ENCODE data around the gene NPPA. TPM values are rescaled to one million over a fixed set of nuclear protein-coding genes. Genes with fewer than 3 reads are reported as not detected.

Gene NPPA
- total RNA-seq, 1 experiment from 2014 or later, result not detected

DNA sequence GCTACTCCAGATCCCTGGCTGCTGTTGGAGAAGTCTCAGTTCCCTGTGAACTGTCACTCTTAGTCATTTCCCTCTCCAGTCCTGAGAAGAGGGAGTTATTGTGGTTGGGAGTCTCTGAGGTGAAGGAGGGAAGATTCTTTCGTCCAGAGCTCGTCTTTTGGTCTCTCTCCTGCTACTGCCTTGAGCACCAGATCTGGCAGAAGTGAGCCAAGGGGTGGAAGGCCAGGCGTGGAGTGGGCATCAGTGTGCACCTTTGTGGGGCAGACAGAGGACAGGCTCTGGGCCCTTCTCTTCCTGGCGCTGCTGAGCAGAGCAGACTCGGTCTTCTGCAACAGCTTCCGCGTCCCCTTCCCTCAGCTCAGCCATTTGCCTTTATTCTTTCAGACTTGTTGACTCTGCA is 22.5 kb downstream of the NPPA start:
- Histone ChIP-seq H4K20me1 (ENCODE audit: insufficient read depth) (no peaks in the 10 kb centered on the region), H3F3A (ENCODE audit: insufficient read depth, low read depth) (peaks cover 24% of the 10 kb centered on the region), H2AFZ (no peak overlapping the region), H3K36me3 (ENCODE audit: low read depth) (peaks cover 4% of the 10 kb centered on the region; the same call in 1 of the 2 replicates), H3K27me3 (ENCODE audit: insufficient read depth, low read depth) (no peaks in the 10 kb centered on the region), H3K27ac (no peak overlapping the region), H3K4me1 (replicated peaks; ENCODE audit: insufficient read depth) (peaks cover 21% of the 10 kb centered on the region), H3K9me2 (ENCODE audit: insufficient read depth) (no peaks in the 10 kb centered on the region), H3K4me2 (no peak overlapping the region), H3K9me3 (ENCODE audit: insufficient read depth, low read depth) (no peaks in the 10 kb centered on the region), H3K4me3 (no peak overlapping the region), H3K79me2 (ENCODE audit: low read depth) (no peaks in the 10 kb centered on the region)
- CTCF ChIA-PET, result no interaction called here
- no TSS peak for BruUV-seq (replicated peaks)
- intact Hi-C loops (cut with micrococcal nuclease; ENCODE audit: unreplicated experiment), result no loop called here
- no peak for DNase-seq
- TF ChIP-seq, protein P1, sequence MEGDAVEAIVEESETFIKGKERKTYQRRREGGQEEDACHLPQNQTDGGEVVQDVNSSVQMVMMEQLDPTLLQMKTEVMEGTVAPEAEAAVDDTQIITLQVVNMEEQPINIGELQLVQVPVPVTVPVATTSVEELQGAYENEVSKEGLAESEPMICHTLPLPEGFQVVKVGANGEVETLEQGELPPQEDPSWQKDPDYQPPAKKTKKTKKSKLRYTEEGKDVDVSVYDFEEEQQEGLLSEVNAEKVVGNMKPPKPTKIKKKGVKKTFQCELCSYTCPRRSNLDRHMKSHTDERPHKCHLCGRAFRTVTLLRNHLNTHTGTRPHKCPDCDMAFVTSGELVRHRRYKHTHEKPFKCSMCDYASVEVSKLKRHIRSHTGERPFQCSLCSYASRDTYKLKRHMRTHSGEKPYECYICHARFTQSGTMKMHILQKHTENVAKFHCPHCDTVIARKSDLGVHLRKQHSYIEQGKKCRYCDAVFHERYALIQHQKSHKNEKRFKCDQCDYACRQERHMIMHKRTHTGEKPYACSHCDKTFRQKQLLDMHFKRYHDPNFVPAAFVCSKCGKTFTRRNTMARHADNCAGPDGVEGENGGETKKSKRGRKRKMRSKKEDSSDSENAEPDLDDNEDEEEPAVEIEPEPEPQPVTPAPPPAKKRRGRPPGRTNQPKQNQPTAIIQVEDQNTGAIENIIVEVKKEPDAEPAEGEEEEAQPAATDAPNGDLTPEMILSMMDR (conservative IDR thresholded peaks at IDR 0.05), result no peak
- no peak for TF ChIP-seq EZH2 (IDR thresholded peaks at IDR 0.05; ENCODE audit: low read depth)
- POLR2A ChIA-PET (ENCODE audit: unreplicated experiment), result interaction anchor here (0.5 kb wide), 1 partner anchor 89 kb away, joined by 3 read pairs; the partner anchor contains the start of gene AGTRAP

DNA sequence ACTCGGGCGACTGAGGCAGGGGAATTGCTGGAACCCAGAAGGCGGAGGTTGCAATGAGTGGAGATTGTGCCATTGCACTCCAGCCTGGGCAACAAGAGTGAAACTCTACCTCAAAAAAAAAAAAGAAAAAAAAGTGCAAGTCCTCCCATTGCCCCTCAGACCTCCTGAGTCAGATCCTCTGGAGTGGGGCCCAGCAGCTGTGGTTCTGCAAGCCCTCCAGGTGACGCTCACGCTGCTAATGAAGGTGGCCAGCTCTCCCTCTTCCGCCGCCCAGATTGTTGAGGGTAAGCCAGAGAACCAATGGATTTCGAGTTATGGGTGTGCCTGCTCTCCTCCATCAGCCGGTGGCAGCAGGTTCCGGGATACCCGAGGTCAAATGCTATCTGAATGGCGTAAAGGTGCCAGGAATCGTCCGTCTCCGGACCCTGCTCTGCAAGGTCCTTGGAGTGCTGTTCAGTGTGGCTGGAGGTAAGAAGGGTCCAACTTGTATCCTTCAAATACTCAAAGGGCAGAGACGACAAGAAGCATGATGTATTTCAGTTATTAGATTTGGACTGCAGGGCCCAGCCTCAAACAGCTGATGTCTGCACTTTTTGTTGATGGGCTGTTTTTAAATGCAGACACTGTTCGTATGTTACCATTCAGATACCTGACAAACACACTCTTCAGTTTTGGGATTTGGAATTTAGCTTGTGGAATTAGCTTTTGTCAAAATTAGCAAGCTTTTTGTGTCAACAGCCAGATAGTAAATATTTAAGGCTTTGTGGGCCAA is 24.0 kb downstream of the NPPA start:
- no peak overlapping the region for H3K4me2 ChIP-seq
- H3K4me1 ChIP-seq (replicated peaks; ENCODE audit: insufficient read depth), result peaks cover 21% of the 10 kb centered on the region
- no peak for DNase-seq
- no peak for TF ChIP-seq EZH2 (IDR thresholded peaks at IDR 0.05; ENCODE audit: low read depth)
- TF ChIP-seq, protein P1 (conservative IDR thresholded peaks at IDR 0.05), result no peak
- peaks cover 4% of the 10 kb centered on the region; the same call in 1 of the 2 replicates for H3K36me3 ChIP-seq (ENCODE audit: low read depth)
- no peaks in the 10 kb centered on the region for H4K20me1 ChIP-seq (ENCODE audit: insufficient read depth)
- H2AFZ ChIP-seq, result no peak overlapping the region
- no peaks in the 10 kb centered on the region for H3K9me3 ChIP-seq (ENCODE audit: insufficient read depth, low read depth)
- no peak overlapping the region for H3K27ac ChIP-seq
- H3K79me2 ChIP-seq (ENCODE audit: low read depth), result no peaks in the 10 kb centered on the region
- no TSS peak for BruUV-seq (replicated peaks)
- no peak overlapping the region for H3K4me3 ChIP-seq
- intact Hi-C loops (cut with micrococcal nuclease; ENCODE audit: unreplicated experiment), result loop anchor here (5.0 kb wide), 2 partner anchors 36 to 86 kb away; partner anchors contain the start of gene AGTRAP
- no peaks in the 10 kb centered on the region for H3K9me2 ChIP-seq (ENCODE audit: insufficient read depth)
- H3F3A ChIP-seq (ENCODE audit: insufficient read depth, low read depth), result peaks cover 30% of the 10 kb centered on the region
- ChIA-PET POLR2A (ENCODE audit: unreplicated experiment) (no interaction called here), CTCF (no interaction called here)
- no peaks in the 10 kb centered on the region for H3K27me3 ChIP-seq (ENCODE audit: insufficient read depth, low read depth)

DNA sequence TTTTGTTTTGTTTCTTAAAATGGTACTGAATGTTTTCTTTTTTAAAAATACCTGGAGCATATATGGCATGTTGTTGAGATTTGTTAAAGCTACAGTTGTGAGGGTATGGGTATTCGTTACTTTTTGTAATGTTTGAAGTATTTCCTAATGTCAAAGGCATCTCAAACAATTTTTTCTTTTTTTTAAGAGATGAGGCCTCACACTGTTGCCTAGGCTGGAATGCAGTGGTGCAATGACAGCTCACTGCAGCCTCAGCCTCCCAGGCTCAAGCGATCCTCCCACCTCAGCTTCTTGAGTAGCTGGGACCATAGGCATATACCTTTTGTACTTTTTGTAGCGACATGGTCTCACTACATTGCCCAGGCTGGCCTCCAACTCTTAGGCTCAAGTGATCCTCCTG is 25.5 kb downstream of the NPPA start:
- Histone ChIP-seq H2AFZ (no peak overlapping the region), H3K9me2 (ENCODE audit: insufficient read depth) (no peaks in the 10 kb centered on the region), H3K4me2 (peak overlapping the region; percentile 67), H3K4me3 (peak overlapping the region; percentile 26; the same call in 1 of the 2 replicates), H3K27ac (peak overlapping the region; percentile 85), H3K9me3 (ENCODE audit: insufficient read depth, low read depth) (no peaks in the 10 kb centered on the region), H4K20me1 (ENCODE audit: insufficient read depth) (no peaks in the 10 kb centered on the region), H3K4me1 (replicated peaks; ENCODE audit: insufficient read depth) (peaks cover 21% of the 10 kb centered on the region), H3K36me3 (ENCODE audit: low read depth) (peaks cover 4% of the 10 kb centered on the region; the same call in 1 of the 2 replicates), H3K27me3 (ENCODE audit: insufficient read depth, low read depth) (no peaks in the 10 kb centered on the region), H3F3A (ENCODE audit: insufficient read depth, low read depth) (peaks cover 30% of the 10 kb centered on the region), H3K79me2 (ENCODE audit: low read depth) (no peaks in the 10 kb centered on the region)
- intact Hi-C loops (cut with micrococcal nuclease; ENCODE audit: unreplicated experiment), result loop anchor here (5.0 kb wide), 2 partner anchors 35 to 85 kb away; partner anchors contain the start of gene AGTRAP
- POLR2A ChIA-PET (ENCODE audit: unreplicated experiment), result interaction anchor here (0.6 to 1.0 kb wide), 9 partner anchors 12 to 663 kb away, joined by 3 to 9 read pairs (median 5); partner anchors contain the start of gene MIIP
- TF ChIP-seq EZH2 (IDR thresholded peaks at IDR 0.05; ENCODE audit: low read depth), result no peak
- TF ChIP-seq, protein P1 (conservative IDR thresholded peaks at IDR 0.05), result no peak
- BruUV-seq (replicated peaks), result no TSS peak
- CTCF ChIA-PET, result interaction anchor here (0.9 to 1.2 kb wide), 2 partner anchors 15 to 19 kb away, joined by 4 to 5 read pairs; no protein-coding TSS in a partner anchor
- DNase-seq, result no peak
